PC-3 (cell line): ENCODE results near the gene PLPPR3.

Experiments used
- EZH2 ChIP-seq: fragments of 300-600 bp; sonication (generic); IDR thresholded peaks from one replicate; pipeline ENCODE4 v1.6.1; 2017; ENCODE audit warnings: antibody characterized with exemption, mild to moderate bottlenecking, low read length; ENCODE audit not compliant: unreplicated experiment
- EZH2phosphoT487 ChIP-seq: fragments of 300-600 bp; sonication (generic); IDR thresholded peaks from 2 replicates; pipeline ENCODE4 v1.6.1; 2018; ENCODE audit warnings: mild to moderate bottlenecking, antibody characterized with exemption, low read length, borderline replicate concordance
- TF ChIP-seq, protein P1 (sequence below): fragments of 300-600 bp; sonication (generic); conservative IDR thresholded peaks from 2 replicates; pipeline ENCODE4 v1.5.1; 2017; ENCODE audit warnings: antibody characterized with exemption, low read depth, mild to moderate bottlenecking, low read length

DNA sequence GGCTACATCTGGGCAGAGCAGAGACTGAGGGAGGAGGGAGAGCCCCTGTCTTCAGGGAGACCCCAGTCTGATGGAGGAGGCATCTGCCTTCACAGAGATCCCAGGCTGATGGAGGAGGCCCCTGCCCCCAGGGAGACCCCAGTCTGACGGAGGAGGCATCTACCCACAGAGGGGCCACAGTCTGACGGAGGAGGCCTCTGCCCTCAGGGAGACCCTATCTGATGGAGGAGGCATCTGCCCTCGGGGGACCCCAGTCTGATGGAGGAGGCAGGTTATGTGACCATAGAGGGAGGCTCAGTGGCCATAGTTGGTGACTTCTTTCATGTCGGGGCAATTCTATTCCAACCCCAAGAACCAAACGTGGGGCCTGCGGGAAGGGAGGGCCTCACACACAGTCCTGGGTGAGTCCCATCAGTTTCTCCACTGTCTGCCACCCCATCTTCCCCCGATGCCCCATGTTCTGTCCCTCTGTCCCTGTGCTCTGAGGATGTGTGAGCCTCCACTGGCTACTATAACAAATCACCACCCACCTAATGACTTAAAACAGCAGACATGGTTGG lies 56.5 kb downstream of the PLPPR3 start:
- TF ChIP-seq, protein P1, sequence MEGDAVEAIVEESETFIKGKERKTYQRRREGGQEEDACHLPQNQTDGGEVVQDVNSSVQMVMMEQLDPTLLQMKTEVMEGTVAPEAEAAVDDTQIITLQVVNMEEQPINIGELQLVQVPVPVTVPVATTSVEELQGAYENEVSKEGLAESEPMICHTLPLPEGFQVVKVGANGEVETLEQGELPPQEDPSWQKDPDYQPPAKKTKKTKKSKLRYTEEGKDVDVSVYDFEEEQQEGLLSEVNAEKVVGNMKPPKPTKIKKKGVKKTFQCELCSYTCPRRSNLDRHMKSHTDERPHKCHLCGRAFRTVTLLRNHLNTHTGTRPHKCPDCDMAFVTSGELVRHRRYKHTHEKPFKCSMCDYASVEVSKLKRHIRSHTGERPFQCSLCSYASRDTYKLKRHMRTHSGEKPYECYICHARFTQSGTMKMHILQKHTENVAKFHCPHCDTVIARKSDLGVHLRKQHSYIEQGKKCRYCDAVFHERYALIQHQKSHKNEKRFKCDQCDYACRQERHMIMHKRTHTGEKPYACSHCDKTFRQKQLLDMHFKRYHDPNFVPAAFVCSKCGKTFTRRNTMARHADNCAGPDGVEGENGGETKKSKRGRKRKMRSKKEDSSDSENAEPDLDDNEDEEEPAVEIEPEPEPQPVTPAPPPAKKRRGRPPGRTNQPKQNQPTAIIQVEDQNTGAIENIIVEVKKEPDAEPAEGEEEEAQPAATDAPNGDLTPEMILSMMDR: no peak
- TF ChIP-seq EZH2 (no peak), EZH2phosphoT487 (no peak)
